ENCODE data around the gene PTPRK.

The PTPRK gene

GRCh38 chr6:128379577-128379976, 140.8 kb downstream of the PTPRK start:
- no peaks in the 10 kb centered on the region for H3K27me3 ChIP-seq (replicated peaks; ENCODE audit: control insufficient read depth, insufficient read depth, low read length)
- TF ChIP-seq CTCF (IDR thresholded peaks at IDR 0.05; ENCODE audit: insufficient read depth, low read length, poor library complexity, severe bottlenecking), result no peak
- DNase-seq (ENCODE audit: extremely low read depth, insufficient read length), result no peak
- H3K36me3 ChIP-seq (ENCODE audit: control insufficient read depth, insufficient read depth, low read length), result no peaks in the 10 kb centered on the region
- no peak overlapping the region for H3K4me3 ChIP-seq (replicated peaks; ENCODE audit: low read depth, low read length)

- no peak overlapping the region for H3K4me3 ChIP-seq (replicated peaks; ENCODE audit: low read depth, low read length)
- no peak for DNase-seq (ENCODE audit: extremely low read depth, insufficient read length)
- H3K27me3 ChIP-seq (replicated peaks; ENCODE audit: control insufficient read depth, insufficient read depth, low read length), result no peaks in the 10 kb centered on the region
- no peak for TF ChIP-seq CTCF (IDR thresholded peaks at IDR 0.05; ENCODE audit: insufficient read depth, low read length, poor library complexity, severe bottlenecking)
- H3K36me3 ChIP-seq (ENCODE audit: control insufficient read depth, insufficient read depth, low read length), result no peaks in the 10 kb centered on the region
Observed at GRCh38 chr6:128376952-128377503, 143.4 kb downstream of the PTPRK start.

GRCh38 chr6:128371136-128371535, 149.3 kb downstream of the PTPRK start:
- DNase-seq (ENCODE audit: extremely low read depth, insufficient read length), result no peak
- Histone ChIP-seq H3K36me3 (ENCODE audit: control insufficient read depth, insufficient read depth, low read length) (no peaks in the 10 kb centered on the region), H3K4me3 (replicated peaks; ENCODE audit: low read depth, low read length) (no peak overlapping the region), H3K27me3 (replicated peaks; ENCODE audit: control insufficient read depth, insufficient read depth, low read length) (no peaks in the 10 kb centered on the region)
- no peak for TF ChIP-seq CTCF (IDR thresholded peaks at IDR 0.05; ENCODE audit: insufficient read depth, low read length, poor library complexity, severe bottlenecking)

GRCh38 chr6:128370072-128370471, 150.3 kb downstream of the PTPRK start:
- DNase-seq (ENCODE audit: extremely low read depth, insufficient read length), result no peak
- TF ChIP-seq CTCF (IDR thresholded peaks at IDR 0.05; ENCODE audit: insufficient read depth, low read length, poor library complexity, severe bottlenecking), result no peak
- H3K27me3 ChIP-seq (replicated peaks; ENCODE audit: control insufficient read depth, insufficient read depth, low read length), result no peaks in the 10 kb centered on the region
- H3K4me3 ChIP-seq (replicated peaks; ENCODE audit: low read depth, low read length), result no peak overlapping the region
- no peaks in the 10 kb centered on the region for H3K36me3 ChIP-seq (ENCODE audit: control insufficient read depth, insufficient read depth, low read length)

GRCh38 chr6:128368213-128368944, 152.0 kb downstream of the PTPRK start:
- no peaks in the 10 kb centered on the region for H3K27me3 ChIP-seq (replicated peaks; ENCODE audit: control insufficient read depth, insufficient read depth, low read length)
- DNase-seq (ENCODE audit: extremely low read depth, insufficient read length), result no peak
- H3K4me3 ChIP-seq (replicated peaks; ENCODE audit: low read depth, low read length), result no peak overlapping the region
- no peaks in the 10 kb centered on the region for H3K36me3 ChIP-seq (ENCODE audit: control insufficient read depth, insufficient read depth, low read length)
- no peak for TF ChIP-seq CTCF (IDR thresholded peaks at IDR 0.05; ENCODE audit: insufficient read depth, low read length, poor library complexity, severe bottlenecking)
